ENCODE measurements around the gene DNM3.

GRCh38 chr1:171961861-171962260, 120.6 kb downstream of the DNM3 start:
- TF ChIP-seq CTCF (IDR thresholded peaks at IDR 0.05; ENCODE audit: low read length) (no peak), EZH2 (optimal IDR thresholded peaks at IDR 0.05; ENCODE audit: low read depth, low read length) (no peak)
